HL-60 (cell line): ENCODE results near the gene CLSTN2.

Experiments
- DNase-seq, 2 experiments: peaks; one replicate each; pipeline ENCODE4 v3.0.0-alpha.2; 2010 to 2020; ENCODE audit warnings: low read depth in 1 of 2, low spot score in 1 of 2
- H3K27ac ChIP-seq: fragments of 250-450 bp; sonication (Bioruptor Pico); replicated peaks from 2 replicates; pipeline ENCODE4 v1.5.1; 2020; ENCODE audit warnings: mild to moderate bottlenecking, moderate library complexity
- H3K27me3 ChIP-seq: fragments of 250-450 bp; sonication (Bioruptor Pico); 2 replicates; pipeline ENCODE4 v1.5.1; 2021; ENCODE audit warnings: mild to moderate bottlenecking, moderate library complexity; ENCODE audit not compliant: insufficient read depth, poor library complexity, severe bottlenecking
- H3K4me3 ChIP-seq: replicated peaks from 2 replicates; pipeline ENCODE4 v1.5.1; 2011; ENCODE audit warnings: mild to moderate bottlenecking, control low read depth, low read length; ENCODE audit not compliant: insufficient read depth
- GABPA ChIP-seq: IDR thresholded peaks from 2 replicates; pipeline ENCODE4 v1.6.1; 2012; ENCODE audit warnings: low read depth
- POLR2AphosphoS5 ChIP-seq: IDR thresholded peaks from 2 replicates; pipeline ENCODE4 v1.6.1; 2012; ENCODE audit warnings: low read depth
- SPI1 ChIP-seq: IDR thresholded peaks from 2 replicates; pipeline ENCODE4 v1.6.1; 2012; ENCODE audit warnings: low read depth, mild to moderate bottlenecking, borderline replicate concordance
- TF ChIP-seq, protein P1 (sequence below): IDR thresholded peaks from 2 replicates; pipeline ENCODE4 v1.6.1; 2012; ENCODE audit warnings: low read depth; ENCODE audit not compliant: insufficient replicate concordance
- TF ChIP-seq, protein P2 (sequence below): IDR thresholded peaks from one replicate; pipeline ENCODE4 v1.5.1; 2011; ENCODE audit warnings: low read length, control low read depth, inconsistent platforms; ENCODE audit not compliant: insufficient read depth

The CLSTN2 gene

DNA sequence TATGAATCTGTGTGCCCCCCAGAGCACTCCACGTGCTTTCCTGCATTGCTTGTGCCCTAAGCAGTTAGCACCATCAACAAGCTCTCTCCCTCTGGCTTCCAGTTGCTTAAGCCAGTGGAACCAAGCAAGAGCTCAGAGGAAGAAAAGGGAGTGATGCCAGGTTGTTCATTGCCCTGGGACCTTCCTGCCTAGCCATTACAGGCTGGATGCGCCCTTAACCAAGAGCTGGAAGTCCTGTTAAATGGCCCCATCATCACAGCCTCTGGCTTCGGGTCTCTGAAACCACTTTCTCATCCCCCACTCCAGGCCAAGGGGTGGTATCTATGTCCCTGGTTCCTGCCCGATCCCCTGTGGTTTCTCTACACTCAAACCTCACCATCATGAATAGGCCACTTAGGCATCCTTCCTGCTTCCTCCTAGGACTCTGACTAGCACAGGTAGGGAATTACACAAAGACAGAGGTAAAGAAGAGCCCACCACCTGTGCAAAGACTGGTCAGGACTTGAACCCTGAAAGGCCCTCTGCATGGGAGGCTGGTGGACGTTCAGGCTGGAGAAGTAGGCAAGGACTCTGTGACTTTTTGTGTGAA, 433.3 kb downstream of the CLSTN2 start:
- DNase-seq: no peak
- no peak for TF ChIP-seq GABPA
- TF ChIP-seq, protein P1, sequence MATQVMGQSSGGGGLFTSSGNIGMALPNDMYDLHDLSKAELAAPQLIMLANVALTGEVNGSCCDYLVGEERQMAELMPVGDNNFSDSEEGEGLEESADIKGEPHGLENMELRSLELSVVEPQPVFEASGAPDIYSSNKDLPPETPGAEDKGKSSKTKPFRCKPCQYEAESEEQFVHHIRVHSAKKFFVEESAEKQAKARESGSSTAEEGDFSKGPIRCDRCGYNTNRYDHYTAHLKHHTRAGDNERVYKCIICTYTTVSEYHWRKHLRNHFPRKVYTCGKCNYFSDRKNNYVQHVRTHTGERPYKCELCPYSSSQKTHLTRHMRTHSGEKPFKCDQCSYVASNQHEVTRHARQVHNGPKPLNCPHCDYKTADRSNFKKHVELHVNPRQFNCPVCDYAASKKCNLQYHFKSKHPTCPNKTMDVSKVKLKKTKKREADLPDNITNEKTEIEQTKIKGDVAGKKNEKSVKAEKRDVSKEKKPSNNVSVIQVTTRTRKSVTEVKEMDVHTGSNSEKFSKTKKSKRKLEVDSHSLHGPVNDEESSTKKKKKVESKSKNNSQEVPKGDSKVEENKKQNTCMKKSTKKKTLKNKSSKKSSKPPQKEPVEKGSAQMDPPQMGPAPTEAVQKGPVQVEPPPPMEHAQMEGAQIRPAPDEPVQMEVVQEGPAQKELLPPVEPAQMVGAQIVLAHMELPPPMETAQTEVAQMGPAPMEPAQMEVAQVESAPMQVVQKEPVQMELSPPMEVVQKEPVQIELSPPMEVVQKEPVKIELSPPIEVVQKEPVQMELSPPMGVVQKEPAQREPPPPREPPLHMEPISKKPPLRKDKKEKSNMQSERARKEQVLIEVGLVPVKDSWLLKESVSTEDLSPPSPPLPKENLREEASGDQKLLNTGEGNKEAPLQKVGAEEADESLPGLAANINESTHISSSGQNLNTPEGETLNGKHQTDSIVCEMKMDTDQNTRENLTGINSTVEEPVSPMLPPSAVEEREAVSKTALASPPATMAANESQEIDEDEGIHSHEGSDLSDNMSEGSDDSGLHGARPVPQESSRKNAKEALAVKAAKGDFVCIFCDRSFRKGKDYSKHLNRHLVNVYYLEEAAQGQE: no peak
- TF ChIP-seq POLR2AphosphoS5: no peak
- no peak for TF ChIP-seq SPI1
- TF ChIP-seq, protein P2, sequence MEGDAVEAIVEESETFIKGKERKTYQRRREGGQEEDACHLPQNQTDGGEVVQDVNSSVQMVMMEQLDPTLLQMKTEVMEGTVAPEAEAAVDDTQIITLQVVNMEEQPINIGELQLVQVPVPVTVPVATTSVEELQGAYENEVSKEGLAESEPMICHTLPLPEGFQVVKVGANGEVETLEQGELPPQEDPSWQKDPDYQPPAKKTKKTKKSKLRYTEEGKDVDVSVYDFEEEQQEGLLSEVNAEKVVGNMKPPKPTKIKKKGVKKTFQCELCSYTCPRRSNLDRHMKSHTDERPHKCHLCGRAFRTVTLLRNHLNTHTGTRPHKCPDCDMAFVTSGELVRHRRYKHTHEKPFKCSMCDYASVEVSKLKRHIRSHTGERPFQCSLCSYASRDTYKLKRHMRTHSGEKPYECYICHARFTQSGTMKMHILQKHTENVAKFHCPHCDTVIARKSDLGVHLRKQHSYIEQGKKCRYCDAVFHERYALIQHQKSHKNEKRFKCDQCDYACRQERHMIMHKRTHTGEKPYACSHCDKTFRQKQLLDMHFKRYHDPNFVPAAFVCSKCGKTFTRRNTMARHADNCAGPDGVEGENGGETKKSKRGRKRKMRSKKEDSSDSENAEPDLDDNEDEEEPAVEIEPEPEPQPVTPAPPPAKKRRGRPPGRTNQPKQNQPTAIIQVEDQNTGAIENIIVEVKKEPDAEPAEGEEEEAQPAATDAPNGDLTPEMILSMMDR: no peak
- H3K27ac ChIP-seq: no peak overlapping the region

DNA sequence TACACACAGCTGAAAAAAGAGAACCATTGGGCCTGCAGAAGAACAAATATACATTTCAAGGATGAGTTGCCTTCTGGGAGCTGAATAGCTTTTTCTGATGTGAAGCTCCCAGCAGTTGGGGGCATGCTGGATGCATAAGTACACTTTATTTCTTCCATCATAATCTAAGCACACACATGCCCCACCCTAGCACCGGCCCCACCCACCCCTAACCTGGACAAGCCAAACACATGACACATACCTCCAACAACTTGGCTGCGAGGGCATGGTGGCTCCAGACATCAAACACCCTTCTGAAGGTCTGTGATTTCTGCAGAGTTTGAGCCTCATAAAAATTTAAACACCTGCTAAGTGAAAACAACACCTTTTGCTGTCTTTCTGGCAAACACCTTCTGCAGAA, 435.7 kb downstream of the CLSTN2 start:
- no peaks in the 10 kb centered on the region for H3K27me3 ChIP-seq
- H3K27ac ChIP-seq: no peak overlapping the region
- no peak for DNase-seq
- H3K4me3 ChIP-seq: no peak overlapping the region
- no peak for TF ChIP-seq POLR2AphosphoS5

More for the DNA sequence above, 433.3 kb downstream of the CLSTN2 start:
- H3K27me3 ChIP-seq: no peaks in the 10 kb centered on the region
- H3K4me3 ChIP-seq: no peak overlapping the region

DNA sequence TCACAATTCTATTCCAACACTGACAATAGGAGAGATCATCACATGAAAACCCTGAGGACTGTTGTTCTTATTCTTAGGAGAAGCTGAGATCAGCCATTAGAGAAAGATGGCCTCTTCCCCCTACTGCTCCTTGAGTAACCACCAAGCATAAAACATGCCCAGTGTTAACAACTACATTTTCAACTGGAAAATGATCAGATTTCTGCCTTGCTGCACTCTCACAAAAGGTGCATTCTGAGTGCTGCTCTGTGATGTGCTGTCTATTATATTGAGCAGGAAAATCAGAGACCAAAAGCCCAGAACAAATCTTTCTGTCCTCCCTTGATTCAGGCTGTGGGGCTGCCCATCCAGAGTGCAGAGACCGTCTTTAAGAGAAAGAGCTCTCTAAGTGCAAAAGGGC, 438.2 kb downstream of the CLSTN2 start:
- no peak for DNase-seq
- Histone ChIP-seq H3K27me3 (no peaks in the 10 kb centered on the region), H3K4me3 (no peak overlapping the region), H3K27ac (no peak overlapping the region)
- TF ChIP-seq, protein P2: no peak
- TF ChIP-seq, protein P1: no peak
- TF ChIP-seq GABPA (no peak), SPI1 (no peak), POLR2AphosphoS5 (no peak)

DNA sequence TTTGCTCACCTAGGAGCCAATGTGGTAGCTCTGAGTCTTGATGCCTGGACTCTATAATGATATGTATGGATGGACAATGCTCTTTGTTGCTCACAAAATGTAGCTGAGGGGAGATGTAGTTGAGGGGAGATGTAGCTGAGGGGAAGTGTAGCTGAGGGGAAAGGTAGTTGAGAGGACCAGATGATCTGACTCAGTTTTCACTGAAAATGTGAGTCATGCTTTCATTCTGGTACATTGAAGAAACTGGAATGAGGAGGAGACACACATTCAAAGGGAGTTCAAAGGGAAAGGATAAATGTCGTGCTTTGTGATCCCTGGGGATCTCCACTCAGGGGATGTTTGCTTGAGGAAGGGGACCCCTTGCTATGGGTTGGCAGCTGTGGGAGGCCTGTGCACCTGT, 440.0 kb downstream of the CLSTN2 start:
- DNase-seq: no peak
- TF ChIP-seq, protein P2: no peak
- TF ChIP-seq GABPA (no peak), POLR2AphosphoS5 (no peak), SPI1 (no peak)
- TF ChIP-seq, protein P1: no peak
- H3K27me3 ChIP-seq: no peaks in the 10 kb centered on the region
- no peak overlapping the region for H3K27ac ChIP-seq
- H3K4me3 ChIP-seq: no peak overlapping the region
